Tibial nerve (tissue), 4 donors: Measurements from ENCODE around the gene FARP1. TPM values are rescaled to one million over a fixed set of nuclear protein-coding genes. Genes with fewer than 3 reads are reported as not detected.

Source experiments
- DNase-seq, 2 donors: peaks; one replicate each; pipeline ENCODE4 v3.0.0-alpha.2; 2019; ENCODE audit warnings: low spot score in 2 of 2
- H3K27ac ChIP-seq, 4 donors: fragments of 200-600 bp; sonication (generic) in 3 of 4; one replicate each; pipeline ENCODE4 v1.5.1; 2017 to 2019; ENCODE audit warnings: mild to moderate bottlenecking in 1 of 4
- H3K27me3 ChIP-seq, 2 donors: fragments of 200-600 bp; sonication (generic) in 1 of 2; one replicate each; pipeline versions ENCODE4 v1.5.1 to v1.6.0; 2017 to 2019
- H3K36me3 ChIP-seq, 3 donors: fragments of 200-600 bp; sonication (generic); one replicate each; pipeline ENCODE4 v1.5.1; 2018 to 2019
- H3K4me1 ChIP-seq, 4 donors: fragments of 200-600 bp; sonication (generic) in 3 of 4; one replicate each; pipeline ENCODE4 v1.5.1; 2017 to 2019
- H3K4me3 ChIP-seq, 4 donors: fragments of 200-600 bp; sonication (generic) in 3 of 4; one replicate each; pipeline ENCODE4 v1.5.1; 2017 to 2019; ENCODE audit warnings: mild to moderate bottlenecking in 1 of 4, moderate library complexity in 1 of 4
- H3K9me3 ChIP-seq, 4 donors: fragments of 200-600 bp; sonication (generic) in 3 of 4; one replicate each; pipeline ENCODE4 v1.5.1; 2017 to 2019
- EP300 ChIP-seq, 2 donors: sonication (generic); formaldehyde crosslinking; IDR thresholded peaks; one replicate each; pipeline ENCODE4 v1.6.1; 2017; ENCODE audit warnings: antibody characterized with exemption in 2 of 2, mild to moderate bottlenecking in 1 of 2
- POLR2A ChIP-seq, 2 donors: fragments of 450-650 bp; IDR thresholded peaks; one replicate each; pipeline ENCODE4 v1.6.1; 2017; ENCODE audit warnings: antibody characterized with exemption in 2 of 2, mild to moderate bottlenecking in 2 of 2, moderate library complexity in 2 of 2
- WGBS, 2 donors: methylation state at CpG; one replicate each; pipeline ENCODE4 v1.1.5; 2018; 5-methylcytosine and 5-hydroxymethylcytosine counted together
- total RNA-seq, 4 donors: library from RNA; depleted of rRNA; stranded (reverse); fragments of >200 nt; gene quantifications; one replicate each; pipeline ENCODE4 v1.1.0, GENCODE V29; 2016
- TF ChIP-seq, protein P1 (sequence below), 5 experiments: fragments of 200-600 bp in 3 of 5; fragments of 450-650 bp in 2 of 5; sonication (generic) in 3 of 5; IDR thresholded peaks; one replicate each; pipeline ENCODE4 v1.5.1; 2016 to 2019; ENCODE audit warnings: antibody characterized with exemption in 5 of 5, mild to moderate bottlenecking in 3 of 5, moderate library complexity in 2 of 5

The FARP1 gene
- total RNA-seq, 4 donors from 2014 or later = 21.4 to 28.5 (median 24.9) TPM

DNA sequence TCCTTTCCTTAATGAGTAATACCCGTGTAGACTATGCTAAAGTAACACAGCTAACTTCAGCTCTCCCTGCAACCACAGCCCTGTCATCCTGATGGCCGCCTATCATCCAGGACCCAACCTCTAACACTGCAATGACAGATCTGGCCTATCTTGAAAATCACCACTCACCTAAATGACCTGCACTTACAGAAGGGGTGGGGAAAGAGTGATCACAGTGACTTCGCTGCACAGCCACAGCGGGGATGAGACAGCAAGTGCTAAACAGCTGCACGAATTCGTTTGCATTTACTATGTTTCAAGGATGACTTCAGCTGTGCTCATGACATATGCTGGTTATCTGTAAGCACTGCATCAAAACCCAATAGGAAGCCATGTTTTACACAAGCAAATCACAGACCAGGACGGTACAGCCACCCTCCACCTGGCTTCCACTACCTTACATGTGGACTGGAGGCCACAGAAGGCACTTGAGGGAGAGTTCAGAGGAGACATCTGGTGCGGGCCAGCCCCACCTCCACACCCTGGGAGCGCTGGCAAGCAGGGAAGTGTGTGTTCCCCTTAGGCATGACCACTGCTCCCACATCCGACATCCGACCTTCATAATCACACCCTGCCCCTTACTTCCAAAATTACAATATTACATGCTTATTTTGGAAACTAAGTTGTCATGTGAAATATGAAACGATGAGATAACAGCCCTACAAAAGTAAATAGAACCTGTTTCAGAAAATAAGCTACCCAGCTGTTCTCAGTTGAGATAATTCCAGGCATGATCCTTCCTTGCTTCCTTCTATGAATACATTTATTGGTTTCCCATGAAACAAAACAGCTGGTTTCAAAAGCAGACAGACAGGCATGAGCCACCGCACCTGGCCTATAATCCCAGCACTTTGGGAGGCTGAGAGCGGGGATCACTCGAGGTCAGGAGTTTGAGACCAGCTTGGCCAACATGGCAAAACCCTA is 338.3 kb downstream of the FARP1 start:
- Histone ChIP-seq H3K36me3 (no peaks in the 10 kb centered on the region), H3K27me3 (no peaks in the 10 kb centered on the region), H3K4me1 (peaks cover 0 to 80% (median 53%) of the 10 kb centered on the region in 4 donors), H3K9me3 (no peaks in the 10 kb centered on the region), H3K4me3 (no peak overlapping the region), H3K27ac (peak overlapping the region in 1 of 4 donors; percentile 1)
- 71 to 74% methylated on average over 15 of the region's 15 CpGs for WGBS, 2 donors
- no peak for TF ChIP-seq POLR2A (IDR thresholded peaks at IDR 0.05)
- peak in 1 of 2 donors; percentile 39 for TF ChIP-seq EP300 (IDR thresholded peaks at IDR 0.05)
- no peak for DNase-seq

- no peaks in the 10 kb centered on the region for H3K27me3 ChIP-seq
- H3K4me3 ChIP-seq = no peak overlapping the region
- no peaks in the 10 kb centered on the region for H3K9me3 ChIP-seq
- WGBS, 2 donors = 46 to 48% methylated on average over 27 to 28 of the region's 28 CpGs
- no peaks in the 10 kb centered on the region for H3K36me3 ChIP-seq
- H3K27ac ChIP-seq = peak overlapping the region in 3 of 4 donors; percentile 49 to 80 (median 53)
- H3K4me1 ChIP-seq = peaks cover 0 to 80% (median 49%) of the 10 kb centered on the region in 4 donors
- DNase-seq = peak; percentile 47 to 61
- no peak for TF ChIP-seq POLR2A (IDR thresholded peaks at IDR 0.05)
- peak; percentile 82 to 87 for TF ChIP-seq EP300 (IDR thresholded peaks at IDR 0.05)
Measured at GRCh38 chr13:98482476-98483444, 339.9 kb downstream of the FARP1 start.

DNA sequence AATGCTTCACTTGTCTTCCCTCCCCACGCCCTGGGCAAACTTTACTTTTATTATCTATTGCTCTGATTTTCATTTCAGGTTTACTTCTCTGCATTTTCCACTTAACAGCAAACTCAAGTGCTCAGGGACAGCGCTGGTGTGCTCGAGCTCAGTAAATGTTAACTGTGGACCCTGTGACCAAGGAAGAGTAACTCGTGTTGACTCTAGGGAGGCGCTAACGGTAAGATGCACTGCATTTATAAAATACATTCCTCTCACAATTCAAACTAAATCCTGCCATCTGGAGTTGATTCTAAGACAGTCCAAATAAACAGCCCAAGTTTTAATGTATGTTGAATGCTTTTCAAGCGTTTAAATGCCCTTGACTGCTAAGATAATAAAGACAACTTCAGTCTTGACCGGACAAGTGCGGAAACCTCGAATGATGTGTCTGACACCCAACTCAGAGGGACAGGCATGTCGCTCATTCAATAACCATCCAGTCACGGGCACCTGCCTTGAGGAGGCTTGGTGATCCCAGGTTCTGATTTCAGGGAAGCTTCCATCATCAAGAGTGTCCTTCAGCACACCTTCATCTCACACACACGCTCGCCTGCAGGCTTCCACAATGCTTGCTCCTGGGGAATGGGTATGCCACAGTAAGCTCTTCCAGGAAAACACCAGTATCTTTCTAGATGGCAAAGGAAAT is 340.9 kb downstream of the FARP1 start:
- no peak for TF ChIP-seq POLR2A (IDR thresholded peaks at IDR 0.05)
- no peak for TF ChIP-seq EP300 (IDR thresholded peaks at IDR 0.05)
- TF ChIP-seq, protein P1, sequence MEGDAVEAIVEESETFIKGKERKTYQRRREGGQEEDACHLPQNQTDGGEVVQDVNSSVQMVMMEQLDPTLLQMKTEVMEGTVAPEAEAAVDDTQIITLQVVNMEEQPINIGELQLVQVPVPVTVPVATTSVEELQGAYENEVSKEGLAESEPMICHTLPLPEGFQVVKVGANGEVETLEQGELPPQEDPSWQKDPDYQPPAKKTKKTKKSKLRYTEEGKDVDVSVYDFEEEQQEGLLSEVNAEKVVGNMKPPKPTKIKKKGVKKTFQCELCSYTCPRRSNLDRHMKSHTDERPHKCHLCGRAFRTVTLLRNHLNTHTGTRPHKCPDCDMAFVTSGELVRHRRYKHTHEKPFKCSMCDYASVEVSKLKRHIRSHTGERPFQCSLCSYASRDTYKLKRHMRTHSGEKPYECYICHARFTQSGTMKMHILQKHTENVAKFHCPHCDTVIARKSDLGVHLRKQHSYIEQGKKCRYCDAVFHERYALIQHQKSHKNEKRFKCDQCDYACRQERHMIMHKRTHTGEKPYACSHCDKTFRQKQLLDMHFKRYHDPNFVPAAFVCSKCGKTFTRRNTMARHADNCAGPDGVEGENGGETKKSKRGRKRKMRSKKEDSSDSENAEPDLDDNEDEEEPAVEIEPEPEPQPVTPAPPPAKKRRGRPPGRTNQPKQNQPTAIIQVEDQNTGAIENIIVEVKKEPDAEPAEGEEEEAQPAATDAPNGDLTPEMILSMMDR (IDR thresholded peaks at IDR 0.05) = no peak
- WGBS, 2 donors = 63 to 72% methylated on average over 14 of the region's 14 CpGs
- Histone ChIP-seq H3K27me3 (no peaks in the 10 kb centered on the region), H3K36me3 (no peaks in the 10 kb centered on the region), H3K4me1 (peaks cover 0 to 84% (median 49%) of the 10 kb centered on the region in 4 donors), H3K9me3 (no peaks in the 10 kb centered on the region), H3K27ac (peak overlapping the region in 3 of 4 donors; percentile 49 to 80 (median 53)), H3K4me3 (no peak overlapping the region)
- no peak for DNase-seq

GRCh38 chr13:98484289-98485219 is 341.7 kb downstream of the FARP1 start:
- Histone ChIP-seq H3K27me3 (no peaks in the 10 kb centered on the region), H3K36me3 (no peaks in the 10 kb centered on the region), H3K4me1 (peaks cover 0 to 89% (median 53%) of the 10 kb centered on the region in 4 donors), H3K27ac (peak overlapping the region; percentile 28 to 80 (median 48)), H3K9me3 (no peaks in the 10 kb centered on the region), H3K4me3 (no peak overlapping the region)
- DNase-seq = peak in 1 of 2 donors; percentile 50
- TF ChIP-seq POLR2A (IDR thresholded peaks at IDR 0.05) (no peak), EP300 (IDR thresholded peaks at IDR 0.05) (peak in 1 of 2 donors; percentile 63)
- TF ChIP-seq, protein P1 (IDR thresholded peaks at IDR 0.05) = no peak
- WGBS, 2 donors = 35 to 39% methylated on average over 20 of the region's 21 CpGs

DNA sequence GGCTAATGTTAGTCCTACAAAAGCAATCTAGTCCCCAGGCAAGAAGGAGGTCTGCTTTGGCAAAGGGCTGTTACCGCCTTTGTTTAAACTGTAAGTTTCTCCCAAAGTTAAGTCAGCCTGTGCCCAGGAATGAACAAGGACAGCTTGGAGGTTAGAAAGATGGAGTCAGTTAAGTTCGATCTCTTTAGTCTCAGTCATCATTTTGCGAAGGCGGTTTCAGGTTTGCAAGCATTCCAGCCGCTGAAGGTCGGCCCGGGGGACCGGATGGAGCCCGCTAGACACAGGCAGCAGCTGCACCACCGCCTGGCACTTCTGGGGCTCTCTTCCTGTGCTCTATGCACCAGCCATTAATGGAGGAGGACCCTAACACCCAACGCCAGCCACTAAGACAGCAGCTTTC is 342.7 kb downstream of the FARP1 start:
- no peak for DNase-seq
- Histone ChIP-seq H3K27ac (peak overlapping the region in 2 of 4 donors; percentile 53 to 80), H3K4me3 (no peak overlapping the region), H3K4me1 (peaks cover 0 to 95% (median 53%) of the 10 kb centered on the region in 4 donors), H3K36me3 (no peaks in the 10 kb centered on the region), H3K9me3 (no peaks in the 10 kb centered on the region), H3K27me3 (no peaks in the 10 kb centered on the region)
- WGBS, 2 donors = 91 to 92% methylated on average over 11 of the region's 11 CpGs
- TF ChIP-seq EP300 (IDR thresholded peaks at IDR 0.05) = no peak
- TF ChIP-seq POLR2A (IDR thresholded peaks at IDR 0.05) = no peak
- TF ChIP-seq, protein P1 (IDR thresholded peaks at IDR 0.05) = no peak
